ENCODE measurements around the gene RHBDF2. TPM values are rescaled to one million over a fixed set of nuclear protein-coding genes. Genes with fewer than 3 reads are reported as not detected.
"Not testable (repeated sequence)": the region's sequence is repeated elsewhere in the genome, so short reads cannot be mapped to it uniquely, and the experiment has no call there.

RHBDF2 gene
- total RNA-seq, 4 donors from 2014 or later, result 33.1 to 99.0 (median 73.5) TPM

DNA sequence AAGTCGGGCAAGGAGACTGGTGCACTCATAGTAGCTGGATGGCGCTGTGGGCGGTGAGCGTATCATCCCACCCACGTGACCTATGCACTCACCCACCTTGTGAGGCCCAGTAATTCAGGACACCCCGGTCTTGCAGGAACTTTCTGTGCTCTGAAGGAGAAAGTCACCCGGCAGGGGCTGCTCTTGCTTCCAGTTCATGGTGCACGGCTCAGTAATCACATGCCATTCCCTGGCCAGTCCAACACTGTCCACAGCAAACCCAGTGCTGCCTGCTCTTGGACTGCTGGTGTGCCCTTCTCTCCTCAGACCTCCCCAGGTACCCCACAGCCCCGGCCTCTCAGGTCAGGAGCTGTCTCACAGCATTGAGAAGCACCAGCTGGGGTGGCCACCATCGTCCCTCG is 16.4 kb upstream of the RHBDF2 start:
- Histone ChIP-seq H3K4me1 (peaks cover 0 to 14% (median 5%) of the 10 kb centered on the region in 4 donors), H3K27me3 (no peaks in the 10 kb centered on the region), H3K36me3 (no peaks in the 10 kb centered on the region), H3K9me3 (no peaks in the 10 kb centered on the region), H3K4me3 (no peak overlapping the region), H3K27ac (no peak overlapping the region)
- no peak for DNase-seq (ENCODE audit: low spot score in 2 of 2)
- TF ChIP-seq EP300 (IDR thresholded peaks at IDR 0.05) (no peak), POLR2A (IDR thresholded peaks at IDR 0.05) (no peak)
- TF ChIP-seq, protein P1, sequence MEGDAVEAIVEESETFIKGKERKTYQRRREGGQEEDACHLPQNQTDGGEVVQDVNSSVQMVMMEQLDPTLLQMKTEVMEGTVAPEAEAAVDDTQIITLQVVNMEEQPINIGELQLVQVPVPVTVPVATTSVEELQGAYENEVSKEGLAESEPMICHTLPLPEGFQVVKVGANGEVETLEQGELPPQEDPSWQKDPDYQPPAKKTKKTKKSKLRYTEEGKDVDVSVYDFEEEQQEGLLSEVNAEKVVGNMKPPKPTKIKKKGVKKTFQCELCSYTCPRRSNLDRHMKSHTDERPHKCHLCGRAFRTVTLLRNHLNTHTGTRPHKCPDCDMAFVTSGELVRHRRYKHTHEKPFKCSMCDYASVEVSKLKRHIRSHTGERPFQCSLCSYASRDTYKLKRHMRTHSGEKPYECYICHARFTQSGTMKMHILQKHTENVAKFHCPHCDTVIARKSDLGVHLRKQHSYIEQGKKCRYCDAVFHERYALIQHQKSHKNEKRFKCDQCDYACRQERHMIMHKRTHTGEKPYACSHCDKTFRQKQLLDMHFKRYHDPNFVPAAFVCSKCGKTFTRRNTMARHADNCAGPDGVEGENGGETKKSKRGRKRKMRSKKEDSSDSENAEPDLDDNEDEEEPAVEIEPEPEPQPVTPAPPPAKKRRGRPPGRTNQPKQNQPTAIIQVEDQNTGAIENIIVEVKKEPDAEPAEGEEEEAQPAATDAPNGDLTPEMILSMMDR (IDR thresholded peaks at IDR 0.05), result no peak
- 82 to 84% methylated on average over 11 of the region's 11 CpGs for WGBS, 2 donors

DNA sequence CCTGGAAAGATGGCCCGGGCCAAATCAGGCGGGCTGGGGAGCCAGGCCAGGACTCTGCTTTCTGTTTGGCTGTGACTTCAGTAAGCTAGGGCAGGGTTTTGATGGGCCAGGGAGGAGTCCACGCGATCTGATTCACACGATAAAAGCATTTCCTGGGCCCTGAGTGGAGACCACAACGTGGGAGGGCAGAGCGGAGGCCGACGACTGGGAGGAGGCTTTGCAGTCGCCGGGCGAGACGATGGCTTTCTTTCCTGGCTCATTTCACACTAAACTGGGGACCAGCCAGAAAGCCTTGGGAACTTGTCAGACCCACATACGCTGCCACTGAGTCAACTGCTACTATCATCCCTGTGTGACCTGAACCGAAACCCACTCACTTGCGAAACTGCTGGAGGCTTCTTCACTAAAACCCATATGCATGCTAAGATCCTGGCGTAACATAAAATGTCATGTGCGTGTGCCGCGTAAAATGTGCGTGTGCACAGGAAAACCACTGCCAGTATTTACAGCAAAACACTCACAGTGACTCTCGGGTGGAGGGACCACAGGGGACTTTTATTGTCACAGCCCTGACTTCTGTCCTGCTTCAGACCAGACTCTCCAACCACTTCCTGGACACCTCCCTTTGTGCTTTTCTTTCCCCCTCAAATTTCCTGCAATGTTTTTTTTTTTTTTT is 14.2 kb upstream of the RHBDF2 start:
- Histone ChIP-seq H3K4me3 (peak overlapping the region in 2 of 4 donors; percentile 20 to 34), H3K9me3 (no peaks in the 10 kb centered on the region), H3K36me3 (no peaks in the 10 kb centered on the region), H3K27me3 (no peaks in the 10 kb centered on the region), H3K27ac (peak overlapping the region; percentile 3 to 83 (median 82)), H3K4me1 (peaks cover 0 to 26% (median 5%) of the 10 kb centered on the region in 4 donors)
- DNase-seq (ENCODE audit: low spot score in 2 of 2), result peak; percentile 47 to 85
- TF ChIP-seq POLR2A (IDR thresholded peaks at IDR 0.05) (peak in 1 of 2 donors; percentile 21), EP300 (IDR thresholded peaks at IDR 0.05) (peak; percentile 63 to 88)
- TF ChIP-seq, protein P1 (IDR thresholded peaks at IDR 0.05), result no peak
- WGBS, 2 donors, result 57 to 65% methylated on average over 22 of the region's 22 CpGs

DNA sequence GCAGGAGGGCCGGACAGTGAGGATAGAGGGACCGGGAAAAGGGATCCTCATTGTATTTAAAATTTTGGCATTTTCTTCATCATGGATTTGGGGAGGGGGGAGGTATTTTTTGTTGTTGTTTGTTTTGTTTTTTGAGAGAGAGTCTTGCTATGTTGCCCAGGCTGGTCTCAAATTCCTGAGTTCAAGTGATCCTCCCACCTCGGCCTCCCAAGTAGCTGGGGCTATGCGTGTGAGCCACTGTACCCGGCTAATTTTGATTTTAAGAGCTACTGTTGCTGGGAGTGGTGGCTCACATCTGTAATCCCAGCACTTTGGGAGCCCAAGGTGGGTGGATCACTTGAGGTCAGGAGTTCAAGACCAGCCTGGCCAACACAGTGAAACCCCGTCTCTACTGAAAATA is 13.1 kb upstream of the RHBDF2 start:
- H3K27me3 ChIP-seq; H3K36me3 ChIP-seq; H3K4me3 ChIP-seq; DNase-seq (ENCODE audit: low spot score in 2 of 2); H3K9me3 ChIP-seq: not testable (repeated sequence)
- Histone ChIP-seq H3K4me1 (peaks cover 0 to 26% (median 5%) of the 10 kb centered on the region in 4 donors), H3K27ac (peak overlapping the region in 1 of 4 donors; percentile 83)
- WGBS, 2 donors, result 93 to 95% methylated on average over 6 of the region's 6 CpGs

DNA sequence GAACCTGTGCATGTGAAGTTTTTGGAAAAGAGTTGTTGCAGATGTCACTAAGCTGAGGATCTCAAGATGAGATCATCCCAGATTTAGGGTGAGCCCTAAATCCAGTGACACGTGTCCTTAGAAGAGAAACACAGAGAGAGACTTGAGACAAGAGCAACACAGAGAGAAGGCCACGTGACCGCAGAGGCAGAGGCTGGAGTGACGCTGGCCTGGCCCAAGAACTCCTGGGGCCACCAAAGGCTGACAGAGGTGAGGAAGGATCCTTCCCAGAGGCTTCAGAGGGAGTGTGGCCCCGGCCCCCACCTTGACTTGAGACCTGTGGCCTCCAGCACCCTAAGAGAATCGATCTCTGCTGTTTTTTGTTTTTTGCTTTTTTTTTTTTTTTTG is 12.1 kb upstream of the RHBDF2 start:
- Histone ChIP-seq H3K27me3 (no peaks in the 10 kb centered on the region), H3K27ac (no peak overlapping the region), H3K36me3 (no peaks in the 10 kb centered on the region), H3K4me1 (peaks cover 0 to 26% (median 5%) of the 10 kb centered on the region in 4 donors), H3K9me3 (no peaks in the 10 kb centered on the region), H3K4me3 (no peak overlapping the region)
- TF ChIP-seq EP300 (IDR thresholded peaks at IDR 0.05), result no peak
- no peak for TF ChIP-seq POLR2A (IDR thresholded peaks at IDR 0.05)
- TF ChIP-seq, protein P1 (IDR thresholded peaks at IDR 0.05), result no peak
- no peak for DNase-seq (ENCODE audit: low spot score in 2 of 2)
- 61 to 69% methylated on average over 6 of the region's 6 CpGs for WGBS, 2 donors

DNA sequence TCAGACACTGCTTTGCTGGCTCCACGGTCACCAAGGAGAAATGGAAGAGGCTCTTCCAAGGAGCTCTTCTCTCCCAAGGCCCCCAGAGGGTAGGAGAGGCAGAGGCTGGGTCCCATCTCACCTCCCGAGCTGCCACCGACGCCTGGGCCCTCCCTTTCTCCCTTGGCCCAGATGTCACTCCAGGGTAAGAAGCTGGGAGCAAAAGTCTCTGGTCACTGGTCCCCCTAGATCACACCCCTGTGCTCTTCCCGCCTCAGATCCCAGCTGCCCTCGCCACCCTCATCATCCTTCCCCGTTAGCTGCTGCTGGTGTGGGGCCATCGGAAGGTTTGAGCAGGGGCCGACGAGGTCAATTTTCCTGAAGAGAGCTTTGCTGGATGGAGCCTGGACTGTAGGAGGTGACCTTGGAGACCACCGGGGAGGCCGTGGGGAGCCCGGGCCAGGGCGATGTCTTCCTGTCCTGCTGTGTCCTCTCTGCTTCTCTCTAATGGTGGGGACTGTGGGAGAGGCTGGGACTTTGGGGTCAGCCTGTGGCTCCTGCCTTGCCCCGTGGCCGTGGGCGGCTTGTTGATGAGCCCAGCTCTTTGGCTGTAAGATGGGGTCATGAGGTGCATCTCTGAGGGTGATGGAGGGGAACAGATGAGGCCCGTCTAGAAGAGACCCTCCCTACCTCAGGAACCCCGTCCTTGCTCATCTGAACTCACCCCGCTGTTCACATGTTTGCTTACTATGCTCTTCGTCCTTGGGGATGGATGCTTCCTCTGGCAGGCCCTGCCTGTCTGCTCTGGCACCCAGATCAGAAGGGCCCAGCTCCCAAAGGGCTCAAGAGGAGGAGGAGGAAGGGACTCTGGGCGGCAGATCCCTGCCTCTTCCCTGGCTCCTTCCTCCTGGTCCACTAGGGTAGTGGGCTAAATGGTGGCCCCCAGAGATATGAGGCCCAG is 11.4 kb upstream of the RHBDF2 start:
- no peak overlapping the region for H3K4me3 ChIP-seq
- no peaks in the 10 kb centered on the region for H3K27me3 ChIP-seq
- H3K36me3 ChIP-seq, result no peaks in the 10 kb centered on the region
- TF ChIP-seq EP300 (IDR thresholded peaks at IDR 0.05) (no peak), POLR2A (IDR thresholded peaks at IDR 0.05) (no peak)
- TF ChIP-seq, protein P1 (IDR thresholded peaks at IDR 0.05), result no peak
- peaks cover 0 to 26% (median 5%) of the 10 kb centered on the region in 4 donors for H3K4me1 ChIP-seq
- 70 to 72% methylated on average over 22 of the region's 22 CpGs for whole genome bisulfite sequencing, 2 donors
- DNase-seq (ENCODE audit: low spot score in 2 of 2), result no peak
- no peaks in the 10 kb centered on the region for H3K9me3 ChIP-seq
- no peak overlapping the region for H3K27ac ChIP-seq
